Raji (cell line): ENCODE measurements around the gene PRODH.

ENCODE experiments used
- POLR2A ChIP-seq: IDR thresholded peaks from 2 replicates; pipeline ENCODE4 v1.6.1; 2011; ENCODE audit warnings: low read depth, low read length, control low read depth; ENCODE audit not compliant: insufficient read depth

The PRODH gene

GRCh38 chr22:18935889-18936529 lies at the start of gene PRODH:
TSS of gene PRODH (minus strand) at chr22:18936293. CDS start at chr22:18936287, 6 bp downstream.
- TF ChIP-seq POLR2A: no peak

- no peak for TF ChIP-seq POLR2A
Measured at GRCh38 chr22:18985780-18986179, 49.7 kb upstream of the PRODH start.

GRCh38 chr22:18984564-18984963 lies 48.5 kb upstream of the PRODH start:
- TF ChIP-seq POLR2A: no peak

- TF ChIP-seq POLR2A: no peak
Measured at GRCh38 chr22:18983120-18983651, 47.1 kb upstream of the PRODH start.

GRCh38 chr22:18980829-18981228 lies 44.7 kb upstream of the PRODH start:
- TF ChIP-seq POLR2A: no peak

- TF ChIP-seq POLR2A: no peak
Measured at GRCh38 chr22:18979957-18980356, 43.9 kb upstream of the PRODH start.

- TF ChIP-seq POLR2A: no peak
Measured at GRCh38 chr22:18978506-18978905, 42.4 kb upstream of the PRODH start.

- no peak for TF ChIP-seq POLR2A
Measured at GRCh38 chr22:18977824-18978425, 41.8 kb upstream of the PRODH start.

GRCh38 chr22:18976197-18976751 lies 40.2 kb upstream of the PRODH start:
- TF ChIP-seq POLR2A: no peak

- no peak for TF ChIP-seq POLR2A
Measured at GRCh38 chr22:18975434-18976196, 39.5 kb upstream of the PRODH start.

- no peak for TF ChIP-seq POLR2A
Measured at GRCh38 chr22:18974477-18975180, 38.5 kb upstream of the PRODH start.

- no peak for TF ChIP-seq POLR2A
Measured at GRCh38 chr22:18973264-18974031, 37.4 kb upstream of the PRODH start.

- TF ChIP-seq POLR2A: no peak
Measured at GRCh38 chr22:18971321-18971751, 35.2 kb upstream of the PRODH start.

GRCh38 chr22:18970948-18971315 lies 34.8 kb upstream of the PRODH start:
- no peak for TF ChIP-seq POLR2A
